Measurements from ENCODE around the gene SMOC2. TPM values are rescaled to one million over a fixed set of nuclear protein-coding genes. Genes with fewer than 3 reads are reported as not detected.
"Not testable (repeated sequence)": the region's sequence is repeated elsewhere in the genome, so short reads cannot be mapped to it uniquely, and the experiment has no call there.

Gene SMOC2
- total and polyA plus RNA-seq, 4 donors: 203 to 369 (median 266) TPM

DNA sequence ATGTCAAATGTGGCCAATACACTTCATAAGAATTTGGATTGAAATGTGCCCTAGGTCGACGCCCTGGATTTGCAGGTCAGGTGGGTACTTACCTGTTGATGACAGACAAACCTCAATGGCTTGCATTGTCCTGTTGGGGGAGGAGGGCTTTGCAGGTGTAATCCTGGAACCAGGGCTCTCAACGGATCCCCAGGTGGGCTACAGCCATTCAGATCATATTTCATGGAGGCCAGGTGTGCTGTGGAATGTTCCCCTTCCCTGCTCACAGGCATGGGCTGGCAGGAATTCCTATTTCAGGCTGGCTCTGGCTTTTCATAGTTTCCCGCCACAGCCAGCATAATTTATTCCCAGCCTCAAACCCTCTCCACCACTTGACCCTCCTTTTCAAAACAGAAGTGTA lies 254.7 kb downstream of the SMOC2 start:
- intact Hi-C loops (cut with DNase I): no loop called here
- Histone ChIP-seq H3K4me3 (ENCODE audit: low read length in 2 of 2) (no peak overlapping the region), H3K4me1 (ENCODE audit: control insufficient read depth in 1 of 2, insufficient read depth in 2 of 2, low read length in 2 of 2) (no peaks in the 10 kb centered on the region), H3K27me3 (ENCODE audit: control insufficient read depth in 1 of 2, insufficient read depth in 2 of 2, low read length in 1 of 2) (no peaks in the 10 kb centered on the region), H3K9me3 (ENCODE audit: control insufficient read depth, low read length) (no peaks in the 10 kb centered on the region), H3K27ac (ENCODE audit: low read depth in 1 of 2, low read length in 2 of 2) (no peak overlapping the region), H3K36me3 (ENCODE audit: control insufficient read depth in 1 of 2, insufficient read depth in 2 of 2, low read length in 1 of 2) (no peaks in the 10 kb centered on the region)
- ATAC-seq (ENCODE audit: low FRiP score) (no peak), DNase-seq (no peak)
- WGBS, 2 donors: 90 to 95% methylated on average over 4 of the region's 4 CpGs

- Histone ChIP-seq H3K27ac (ENCODE audit: low read depth in 1 of 2, low read length in 2 of 2) (no peak overlapping the region), H3K27me3 (ENCODE audit: control insufficient read depth in 1 of 2, insufficient read depth in 2 of 2, low read length in 1 of 2) (no peaks in the 10 kb centered on the region), H3K4me1 (ENCODE audit: control insufficient read depth in 1 of 2, insufficient read depth in 2 of 2, low read length in 2 of 2) (no peaks in the 10 kb centered on the region), H3K4me3 (ENCODE audit: low read length in 2 of 2) (no peak overlapping the region), H3K36me3 (ENCODE audit: control insufficient read depth in 1 of 2, insufficient read depth in 2 of 2, low read length in 1 of 2) (no peaks in the 10 kb centered on the region), H3K9me3 (ENCODE audit: control insufficient read depth, low read length) (no peaks in the 10 kb centered on the region)
- intact Hi-C loops (cut with DNase I): no loop called here
- DNase-seq (no peak), ATAC-seq (ENCODE audit: low FRiP score) (no peak)
- 72 to 82% methylated on average over 5 of the region's 5 CpGs for WGBS, 2 donors
These were observed 257.9 kb downstream of the SMOC2 start for GRCh38 chr6:168698923-168699322.

DNA sequence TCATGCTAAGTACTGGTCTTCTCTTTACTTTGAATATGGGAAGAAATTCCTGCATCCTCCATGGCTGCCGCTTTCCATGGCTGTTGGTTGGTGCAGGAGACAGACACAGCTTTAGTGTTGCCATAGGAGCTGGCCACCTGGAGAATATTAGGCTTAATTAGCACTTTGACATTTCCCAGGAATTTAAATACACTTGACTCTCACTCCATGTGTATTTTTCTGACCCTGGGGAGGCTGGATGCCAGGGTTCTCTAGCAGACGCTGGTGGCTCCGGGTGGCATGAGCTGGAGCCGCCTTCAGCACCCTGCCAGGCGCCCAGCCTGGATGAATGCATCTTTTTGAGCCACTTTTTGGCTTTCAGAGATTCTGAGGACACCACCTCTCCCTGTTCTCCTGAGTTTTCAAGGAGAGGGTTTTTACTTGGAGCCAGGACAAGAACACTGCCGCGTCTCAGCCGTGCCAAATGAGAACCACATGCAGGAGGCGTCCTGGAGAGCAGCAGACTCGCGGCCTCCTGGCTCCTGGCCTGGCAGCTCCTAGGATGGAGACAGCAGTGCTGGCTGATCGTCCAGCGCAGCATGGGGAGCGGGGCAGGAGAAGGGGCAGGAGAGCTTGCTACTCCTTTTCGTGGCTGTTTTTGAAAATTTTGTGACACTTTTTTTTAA lies 258.8 kb downstream of the SMOC2 start:
- WGBS, 2 donors: 15 to 16% methylated on average over 15 of the region's 15 CpGs
- ATAC-seq (ENCODE audit: low FRiP score): peak; percentile 67
- Histone ChIP-seq H3K9me3 (ENCODE audit: control insufficient read depth, low read length) (no peaks in the 10 kb centered on the region), H3K27me3 (ENCODE audit: control insufficient read depth in 1 of 2, insufficient read depth in 2 of 2, low read length in 1 of 2) (no peaks in the 10 kb centered on the region), H3K4me3 (ENCODE audit: low read length in 2 of 2) (no peak overlapping the region), H3K36me3 (ENCODE audit: control insufficient read depth in 1 of 2, insufficient read depth in 2 of 2, low read length in 1 of 2) (no peaks in the 10 kb centered on the region), H3K4me1 (ENCODE audit: control insufficient read depth in 1 of 2, insufficient read depth in 2 of 2, low read length in 2 of 2) (no peaks in the 10 kb centered on the region), H3K27ac (ENCODE audit: low read depth in 1 of 2, low read length in 2 of 2) (no peak overlapping the region)
- peak; percentile 63 to 80 for DNase-seq
- intact Hi-C loops (cut with DNase I): no loop called here

- no peak overlapping the region for H3K27ac ChIP-seq (ENCODE audit: low read depth in 1 of 2, low read length in 2 of 2)
- H3K27me3 ChIP-seq (ENCODE audit: control insufficient read depth in 1 of 2, insufficient read depth in 2 of 2, low read length in 1 of 2): no peaks in the 10 kb centered on the region
- no peak overlapping the region for H3K4me3 ChIP-seq (ENCODE audit: low read length in 2 of 2)
- intact Hi-C loops (cut with DNase I): no loop called here
- H3K9me3 ChIP-seq (ENCODE audit: control insufficient read depth, low read length): no peaks in the 10 kb centered on the region
- H3K36me3 ChIP-seq (ENCODE audit: control insufficient read depth in 1 of 2, insufficient read depth in 2 of 2, low read length in 1 of 2): no peaks in the 10 kb centered on the region
- peak; percentile 24 for ATAC-seq (ENCODE audit: low FRiP score)
- DNase-seq: no peak
- H3K4me1 ChIP-seq (ENCODE audit: control insufficient read depth in 1 of 2, insufficient read depth in 2 of 2, low read length in 2 of 2): no peaks in the 10 kb centered on the region
- 33% methylated on average over 8 of the region's 8 CpGs for WGBS, 2 donors
These were observed 259.9 kb downstream of the SMOC2 start for GRCh38 chr6:168700880-168701279.

GRCh38 chr6:168703990-168704389 lies 263.0 kb downstream of the SMOC2 start:
- Histone ChIP-seq H3K27me3 (ENCODE audit: control insufficient read depth in 1 of 2, insufficient read depth in 2 of 2, low read length in 1 of 2) (no peaks in the 10 kb centered on the region), H3K36me3 (ENCODE audit: control insufficient read depth in 1 of 2, insufficient read depth in 2 of 2, low read length in 1 of 2) (no peaks in the 10 kb centered on the region), H3K9me3 (ENCODE audit: control insufficient read depth, low read length) (no peaks in the 10 kb centered on the region), H3K4me3 (ENCODE audit: low read length in 2 of 2) (no peak overlapping the region), H3K27ac (ENCODE audit: low read depth in 1 of 2, low read length in 2 of 2) (no peak overlapping the region), H3K4me1 (ENCODE audit: control insufficient read depth in 1 of 2, insufficient read depth in 2 of 2, low read length in 2 of 2) (no peaks in the 10 kb centered on the region)
- ATAC-seq (ENCODE audit: low FRiP score): no peak
- 48 to 58% methylated on average over 16 of the region's 16 CpGs for WGBS, 2 donors
- peak in 1 of 2 donors; percentile 57 for DNase-seq
- intact Hi-C loops (cut with DNase I): no loop called here

- 84 to 86% methylated on average over 6 of the region's 6 CpGs for WGBS, 2 donors
- Histone ChIP-seq H3K4me3 (ENCODE audit: low read length in 2 of 2) (no peak overlapping the region), H3K27me3 (ENCODE audit: control insufficient read depth in 1 of 2, insufficient read depth in 2 of 2, low read length in 1 of 2) (no peaks in the 10 kb centered on the region), H3K9me3 (ENCODE audit: control insufficient read depth, low read length) (no peaks in the 10 kb centered on the region), H3K27ac (ENCODE audit: low read depth in 1 of 2, low read length in 2 of 2) (no peak overlapping the region), H3K4me1 (ENCODE audit: control insufficient read depth in 1 of 2, insufficient read depth in 2 of 2, low read length in 2 of 2) (no peaks in the 10 kb centered on the region), H3K36me3 (ENCODE audit: control insufficient read depth in 1 of 2, insufficient read depth in 2 of 2, low read length in 1 of 2) (no peaks in the 10 kb centered on the region)
- intact Hi-C loops (cut with DNase I): no loop called here
- peak in 1 of 2 donors; percentile 51 for DNase-seq
- no peak for ATAC-seq (ENCODE audit: low FRiP score)
These were observed 263.7 kb downstream of the SMOC2 start for GRCh38 chr6:168704678-168705077.

GRCh38 chr6:168705271-168705670 lies 264.3 kb downstream of the SMOC2 start:
- H3K27ac ChIP-seq (ENCODE audit: low read depth in 1 of 2, low read length in 2 of 2); H3K4me1 ChIP-seq (ENCODE audit: control insufficient read depth in 1 of 2, insufficient read depth in 2 of 2, low read length in 2 of 2); DNase-seq; H3K4me3 ChIP-seq (ENCODE audit: low read length in 2 of 2); H3K27me3 ChIP-seq (ENCODE audit: control insufficient read depth in 1 of 2, insufficient read depth in 2 of 2, low read length in 1 of 2); ATAC-seq (ENCODE audit: low FRiP score); intact Hi-C loops (cut with DNase I); H3K9me3 ChIP-seq (ENCODE audit: control insufficient read depth, low read length); H3K36me3 ChIP-seq (ENCODE audit: control insufficient read depth in 1 of 2, insufficient read depth in 2 of 2, low read length in 1 of 2): not testable (repeated sequence)
- WGBS, 2 donors: 96 to 97% methylated on average over 13 to 16 of the region's 16 CpGs

- H3K36me3 ChIP-seq (ENCODE audit: control insufficient read depth in 1 of 2, insufficient read depth in 2 of 2, low read length in 1 of 2): no peaks in the 10 kb centered on the region
- intact Hi-C loops (cut with DNase I): no loop called here
- no peaks in the 10 kb centered on the region for H3K9me3 ChIP-seq (ENCODE audit: control insufficient read depth, low read length)
- DNase-seq: peak in 1 of 2 donors; percentile 54
- 93 to 94% methylated on average over 25 of the region's 25 CpGs for WGBS, 2 donors
- no peak for ATAC-seq (ENCODE audit: low FRiP score)
- H3K27ac ChIP-seq (ENCODE audit: low read depth in 1 of 2, low read length in 2 of 2): no peak overlapping the region
- H3K4me1 ChIP-seq (ENCODE audit: control insufficient read depth in 1 of 2, insufficient read depth in 2 of 2, low read length in 2 of 2): no peaks in the 10 kb centered on the region
- no peak overlapping the region for H3K4me3 ChIP-seq (ENCODE audit: low read length in 2 of 2)
- H3K27me3 ChIP-seq (ENCODE audit: control insufficient read depth in 1 of 2, insufficient read depth in 2 of 2, low read length in 1 of 2): no peaks in the 10 kb centered on the region
These were observed 265.6 kb downstream of the SMOC2 start for GRCh38 chr6:168706471-168707177.

DNA sequence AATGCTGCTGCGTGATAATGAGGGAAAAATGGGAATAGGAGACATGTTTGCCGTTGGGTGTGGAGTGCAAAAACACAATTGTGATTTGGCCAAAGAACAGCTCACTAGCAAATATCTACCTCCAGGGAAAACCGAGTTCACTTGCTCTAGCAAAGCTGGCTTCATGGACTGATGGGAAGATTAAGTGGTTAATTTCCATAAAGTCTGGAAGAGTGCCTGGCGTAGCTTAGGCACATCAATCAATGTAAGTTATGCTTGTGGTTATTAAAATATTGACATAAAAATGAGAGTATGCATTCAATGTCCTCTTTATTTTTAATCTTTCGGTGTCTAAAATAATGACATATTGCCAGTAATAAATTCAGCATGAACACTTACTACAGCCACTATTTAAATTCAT lies 267.5 kb downstream of the SMOC2 start:
- 21 to 25% methylated on average over 5 of the region's 5 CpGs for WGBS, 2 donors
- no peaks in the 10 kb centered on the region for H3K27me3 ChIP-seq (ENCODE audit: control insufficient read depth in 1 of 2, insufficient read depth in 2 of 2, low read length in 1 of 2)
- no peak for ATAC-seq (ENCODE audit: low FRiP score)
- no peak for DNase-seq
- no peaks in the 10 kb centered on the region for H3K9me3 ChIP-seq (ENCODE audit: control insufficient read depth, low read length)
- H3K27ac ChIP-seq (ENCODE audit: low read depth in 1 of 2, low read length in 2 of 2): no peak overlapping the region
- H3K4me3 ChIP-seq (ENCODE audit: low read length in 2 of 2): no peak overlapping the region
- intact Hi-C loops (cut with DNase I): no loop called here
- H3K4me1 ChIP-seq (ENCODE audit: control insufficient read depth in 1 of 2, insufficient read depth in 2 of 2, low read length in 2 of 2): no peaks in the 10 kb centered on the region
- H3K36me3 ChIP-seq (ENCODE audit: control insufficient read depth in 1 of 2, insufficient read depth in 2 of 2, low read length in 1 of 2): no peaks in the 10 kb centered on the region
